Prostate gland (tissue), 2 donors: Measurements from ENCODE around the gene SRPRB.

Source experiments
- POLR2A ChIP-seq: fragments of 450-650 bp; IDR thresholded peaks from one replicate; pipeline ENCODE4 v1.6.1; 2016; ENCODE audit warnings: antibody characterized with exemption, mild to moderate bottlenecking
- TF ChIP-seq, protein P1 (sequence below), 4 experiments: fragments of 200-600 bp in 2 of 4; fragments of 450-650 bp in 2 of 4; sonication (generic) in 2 of 4; IDR thresholded peaks; 1 replicate in 3 of 4; 2 replicates in 1 of 4; pipeline ENCODE4 v1.5.1; 2016 to 2019; ENCODE audit warnings: antibody characterized with exemption in 4 of 4, mild to moderate bottlenecking in 2 of 4, moderate library complexity in 2 of 4

DNA sequence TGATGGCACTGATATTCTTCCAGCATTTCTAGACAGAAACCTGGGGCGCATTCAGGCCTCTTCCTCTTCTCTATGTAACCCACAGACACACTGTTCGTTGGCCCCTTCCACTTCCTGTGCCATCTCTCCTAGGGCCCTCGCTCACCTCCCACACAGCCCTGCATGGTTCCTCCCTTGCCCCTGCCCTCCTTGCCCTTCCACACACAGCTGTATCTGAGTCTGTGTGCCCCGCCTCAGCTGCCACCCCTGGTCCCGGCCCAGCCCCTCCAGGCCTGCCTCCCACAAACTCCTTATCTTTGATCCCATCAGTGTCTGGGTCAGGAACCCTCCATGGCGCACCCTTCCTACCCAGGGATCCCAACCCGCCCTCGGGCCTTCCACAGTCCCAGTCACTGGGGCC, 52.2 kb downstream of the SRPRB start:
- no peak for TF ChIP-seq POLR2A
- TF ChIP-seq, protein P1, sequence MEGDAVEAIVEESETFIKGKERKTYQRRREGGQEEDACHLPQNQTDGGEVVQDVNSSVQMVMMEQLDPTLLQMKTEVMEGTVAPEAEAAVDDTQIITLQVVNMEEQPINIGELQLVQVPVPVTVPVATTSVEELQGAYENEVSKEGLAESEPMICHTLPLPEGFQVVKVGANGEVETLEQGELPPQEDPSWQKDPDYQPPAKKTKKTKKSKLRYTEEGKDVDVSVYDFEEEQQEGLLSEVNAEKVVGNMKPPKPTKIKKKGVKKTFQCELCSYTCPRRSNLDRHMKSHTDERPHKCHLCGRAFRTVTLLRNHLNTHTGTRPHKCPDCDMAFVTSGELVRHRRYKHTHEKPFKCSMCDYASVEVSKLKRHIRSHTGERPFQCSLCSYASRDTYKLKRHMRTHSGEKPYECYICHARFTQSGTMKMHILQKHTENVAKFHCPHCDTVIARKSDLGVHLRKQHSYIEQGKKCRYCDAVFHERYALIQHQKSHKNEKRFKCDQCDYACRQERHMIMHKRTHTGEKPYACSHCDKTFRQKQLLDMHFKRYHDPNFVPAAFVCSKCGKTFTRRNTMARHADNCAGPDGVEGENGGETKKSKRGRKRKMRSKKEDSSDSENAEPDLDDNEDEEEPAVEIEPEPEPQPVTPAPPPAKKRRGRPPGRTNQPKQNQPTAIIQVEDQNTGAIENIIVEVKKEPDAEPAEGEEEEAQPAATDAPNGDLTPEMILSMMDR (IDR thresholded peaks at IDR 0.05): no peak
